Osteocyte (in vitro differentiated cells): ENCODE measurements around the gene RAB11FIP5. TPM values are rescaled to one million over a fixed set of nuclear protein-coding genes. Genes with fewer than 3 reads are reported as not detected.

Source experiments
- DNase-seq: peaks from one replicate; pipeline ENCODE4 v3.0.0; 2021; ENCODE audit warnings: mixed read lengths; ENCODE audit not compliant: unreplicated experiment; ENCODE audit errors: extremely low spot score
- H3K27ac Mint-ChIP-seq: one replicate; pipeline ENCODE4 v1.8.0; 2021; ENCODE audit warnings: mild to moderate bottlenecking, mixed read lengths; ENCODE audit not compliant: unreplicated experiment
- H3K27me3 Mint-ChIP-seq: one replicate; pipeline ENCODE4 v1.8.0; 2021; ENCODE audit warnings: mixed read lengths; ENCODE audit not compliant: unreplicated experiment
- H3K36me3 Mint-ChIP-seq: one replicate; pipeline ENCODE4 v1.8.0; 2021; ENCODE audit warnings: mixed read lengths; ENCODE audit not compliant: unreplicated experiment
- H3K4me1 Mint-ChIP-seq: one replicate; pipeline ENCODE4 v1.8.0; 2021; ENCODE audit warnings: mixed read lengths; ENCODE audit not compliant: unreplicated experiment
- H3K4me3 Mint-ChIP-seq: one replicate; pipeline ENCODE4 v1.8.0; 2021; ENCODE audit warnings: mild to moderate bottlenecking, moderate library complexity, mixed read lengths; ENCODE audit not compliant: unreplicated experiment
- H3K9me3 Mint-ChIP-seq: one replicate; pipeline ENCODE4 v1.8.0; 2021; ENCODE audit warnings: mixed read lengths; ENCODE audit not compliant: unreplicated experiment
- CTCF ChIP-seq: fragments of 200-600 bp; sonication (generic); IDR thresholded peaks from 2 replicates; pipeline ENCODE4 v1.5.0; 2021; ENCODE audit warnings: antibody characterized with exemption, mild to moderate bottlenecking, moderate library complexity
- total RNA-seq: library from RNA; stranded (reverse); gene quantifications from 2 replicates; pipeline ENCODE4 v1.2.1, GENCODE V29; 2021

The RAB11FIP5 gene
- total RNA-seq, 1 donor from 2014 or later = 35.5 TPM

DNA sequence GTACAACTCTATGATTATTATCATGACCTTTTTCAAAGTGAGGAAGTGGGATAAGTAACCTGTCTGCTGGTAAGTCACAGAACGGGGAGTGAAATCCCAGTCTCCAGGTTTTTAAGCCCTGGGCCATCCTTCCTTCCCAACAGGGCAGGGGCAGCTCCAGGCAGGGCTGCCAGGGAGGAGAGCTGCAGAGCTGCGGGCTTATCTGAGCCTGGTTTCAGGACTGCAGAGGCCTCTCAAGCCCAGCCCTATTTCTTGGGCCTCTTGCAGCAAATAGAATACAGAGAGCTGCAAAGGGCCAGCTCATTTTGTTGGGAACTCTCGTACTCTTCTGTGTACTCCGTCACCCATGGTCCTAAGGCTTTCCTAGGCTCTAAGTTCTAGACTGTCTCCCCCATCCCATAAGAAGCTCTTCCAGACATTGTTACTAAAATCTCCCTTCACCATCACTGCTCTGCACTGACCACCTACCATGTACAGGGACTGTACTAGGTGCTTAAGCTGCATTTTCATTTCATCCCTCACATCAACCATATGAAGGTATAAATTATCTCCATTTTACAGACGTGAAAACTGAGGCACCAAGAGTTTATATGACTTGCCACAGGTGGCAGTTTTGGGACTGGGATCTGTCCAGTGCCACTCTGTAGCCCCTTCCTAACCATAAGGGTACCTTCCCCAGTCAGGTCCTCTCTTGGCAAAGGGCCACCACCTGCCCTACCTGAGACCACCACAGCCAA is 3.1 kb downstream of the RAB11FIP5 start:
- no peak for TF ChIP-seq CTCF
- Mint-ChIP-seq H3K4me1 (peaks cover 51% of the 10 kb centered on the region), H3K27me3 (no peaks in the 10 kb centered on the region), H3K4me3 (no peak overlapping the region), H3K36me3 (no peaks in the 10 kb centered on the region), H3K27ac (no peak overlapping the region), H3K9me3 (no peaks in the 10 kb centered on the region)
- DNase-seq = no peak

DNA sequence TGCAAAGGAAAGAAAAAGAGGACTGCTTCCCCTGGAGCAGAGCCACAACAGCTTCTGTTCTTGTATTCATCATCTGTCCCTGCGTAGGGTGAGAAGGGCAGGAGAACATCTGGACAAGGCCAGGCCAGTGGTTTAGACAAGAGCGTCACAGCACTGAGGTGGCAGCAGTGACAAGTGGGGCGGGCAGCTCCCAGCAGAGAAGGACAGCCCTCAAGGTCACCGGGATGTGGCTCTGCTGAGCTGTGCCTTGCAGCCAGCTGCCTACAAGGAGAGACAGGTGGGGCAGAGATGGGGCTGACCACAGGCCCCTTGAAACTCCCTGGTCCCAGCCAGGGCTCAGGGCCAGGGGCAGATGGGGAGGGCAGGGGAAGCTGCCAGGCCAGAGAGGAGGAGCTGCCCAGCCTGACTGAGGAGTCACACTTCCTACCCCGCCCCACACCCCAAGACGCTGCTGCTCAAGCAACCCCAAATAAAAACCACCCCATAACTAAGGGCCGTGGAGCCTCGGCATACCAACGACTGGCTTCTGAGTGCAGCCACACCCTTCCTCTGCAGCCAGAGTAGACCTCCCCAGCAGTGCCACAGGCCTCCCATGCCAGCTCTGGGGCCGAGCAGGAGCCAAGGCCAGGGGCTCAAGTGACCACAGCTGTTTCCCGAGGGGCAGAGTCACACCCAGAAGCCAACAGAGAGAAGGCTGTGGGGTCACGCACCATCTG is 5.4 kb downstream of the RAB11FIP5 start:
- Mint-ChIP-seq H3K27me3 (no peaks in the 10 kb centered on the region), H3K4me1 (peaks cover 52% of the 10 kb centered on the region), H3K27ac (peak overlapping the region; percentile 50), H3K4me3 (no peak overlapping the region), H3K9me3 (no peaks in the 10 kb centered on the region), H3K36me3 (no peaks in the 10 kb centered on the region)
- no peak for TF ChIP-seq CTCF
- no peak for DNase-seq

- Mint-ChIP-seq H3K4me1 (peaks cover 56% of the 10 kb centered on the region), H3K9me3 (no peaks in the 10 kb centered on the region), H3K36me3 (no peaks in the 10 kb centered on the region), H3K27ac (peak overlapping the region; percentile 50), H3K4me3 (no peak overlapping the region), H3K27me3 (no peaks in the 10 kb centered on the region)
- no peak for DNase-seq
- TF ChIP-seq CTCF = no peak
These were observed 6.0 kb downstream of the RAB11FIP5 start for GRCh38 chr2:73106791-73107190.

GRCh38 chr2:73105511-73105971 is 7.2 kb downstream of the RAB11FIP5 start:
- H3K4me3 Mint-ChIP-seq = no peak overlapping the region
- H3K27ac Mint-ChIP-seq = no peak overlapping the region
- peaks cover 45% of the 10 kb centered on the region for H3K4me1 Mint-ChIP-seq
- no peak for TF ChIP-seq CTCF
- no peaks in the 10 kb centered on the region for H3K36me3 Mint-ChIP-seq
- no peaks in the 10 kb centered on the region for H3K27me3 Mint-ChIP-seq
- no peak for DNase-seq
- no peaks in the 10 kb centered on the region for H3K9me3 Mint-ChIP-seq

DNA sequence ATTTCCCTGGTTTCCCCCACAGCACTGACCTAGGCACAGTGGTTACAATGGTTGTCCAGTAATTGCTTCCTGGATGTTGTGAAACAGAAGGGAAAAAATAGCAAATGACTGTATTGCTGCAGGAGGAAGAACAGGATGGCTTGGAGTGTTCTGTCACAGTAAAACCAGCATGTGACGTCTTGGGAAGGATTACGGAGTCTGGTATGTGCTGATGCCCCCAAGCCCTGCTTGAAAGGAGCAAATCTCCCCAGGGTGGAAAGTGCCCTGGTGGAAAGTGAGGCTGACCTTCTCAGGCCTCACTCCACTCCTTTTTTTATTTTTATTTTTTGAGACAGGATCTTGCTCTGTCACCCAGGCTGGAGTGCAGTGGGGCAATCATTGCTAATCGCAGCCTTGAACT is 7.8 kb downstream of the RAB11FIP5 start:
- H3K9me3 Mint-ChIP-seq = no peaks in the 10 kb centered on the region
- H3K27ac Mint-ChIP-seq = no peak overlapping the region
- H3K4me1 Mint-ChIP-seq = peaks cover 40% of the 10 kb centered on the region
- H3K4me3 Mint-ChIP-seq = no peak overlapping the region
- no peaks in the 10 kb centered on the region for H3K36me3 Mint-ChIP-seq
- no peak for DNase-seq
- TF ChIP-seq CTCF = no peak
- H3K27me3 Mint-ChIP-seq = no peaks in the 10 kb centered on the region
